CD4-positive, alpha-beta T cell treated with Interleukin-2 at 100 ng/mL for 4 hours (primary cell): Measurements from ENCODE around the gene IL9.

Experiments
- DNase-seq: peaks from one replicate; pipeline ENCODE4 v3.0.0-alpha.2; 2020; ENCODE audit warnings: low spot score

IL9 gene

DNA sequence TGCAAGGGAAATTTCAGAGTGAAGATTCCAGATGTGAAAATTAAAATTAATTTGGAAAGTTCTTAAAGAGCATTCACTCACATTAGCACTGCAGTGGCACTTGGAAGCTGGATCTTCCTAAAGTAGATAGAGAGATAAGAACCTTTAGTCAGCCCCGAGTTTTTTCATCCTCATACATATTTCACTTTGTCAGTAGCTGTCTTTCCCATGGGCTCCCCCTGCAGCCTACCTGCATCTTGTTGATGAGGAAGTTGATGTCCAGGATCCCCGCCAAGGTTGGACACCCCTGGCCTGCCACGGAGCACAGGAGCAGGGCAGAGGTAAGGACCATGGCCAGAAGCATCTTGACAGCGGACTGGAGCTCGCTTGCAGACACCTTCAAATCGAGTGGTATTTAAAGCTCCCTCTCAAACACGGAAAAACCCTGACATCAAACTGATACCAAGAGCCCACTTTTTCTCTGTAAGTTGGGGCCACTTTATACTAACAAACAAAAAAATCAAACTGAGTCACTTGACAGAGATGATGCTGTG, at the start of gene IL9:
TSS of gene IL9 (minus strand) at position 368 of the 533 bp plus-strand sequence. CDS start at position 343, 25 bp downstream.
- no peak for DNase-seq

DNA sequence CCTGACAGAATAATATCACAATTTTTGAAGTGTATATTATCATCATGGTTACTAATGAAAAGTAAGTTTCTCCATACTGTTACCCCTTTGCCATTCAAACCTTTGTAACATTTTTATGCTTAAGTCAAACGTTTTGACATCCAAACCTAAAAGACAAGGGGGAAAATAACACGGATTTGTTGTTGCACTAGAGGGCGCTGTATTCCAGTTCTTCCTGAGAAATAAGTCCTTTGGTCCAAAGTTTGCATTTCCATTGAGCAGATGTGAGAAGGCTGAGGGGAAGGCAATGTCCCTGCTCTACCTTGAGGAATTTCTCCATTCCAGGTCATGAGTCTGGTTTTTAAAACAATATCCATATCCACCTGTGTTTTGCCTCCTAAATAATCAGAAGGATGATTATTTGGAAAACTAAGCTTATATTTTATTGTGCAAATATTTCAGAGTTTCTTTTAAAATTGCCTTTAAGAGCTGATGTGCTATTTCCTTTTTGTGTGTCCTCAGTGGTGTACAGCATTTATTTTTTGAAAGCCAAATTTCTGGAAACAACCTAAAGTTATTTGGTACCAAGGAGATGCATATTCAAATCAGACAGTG, 49.4 kb upstream of the IL9 start:
- DNase-seq = peak; percentile 53

DNA sequence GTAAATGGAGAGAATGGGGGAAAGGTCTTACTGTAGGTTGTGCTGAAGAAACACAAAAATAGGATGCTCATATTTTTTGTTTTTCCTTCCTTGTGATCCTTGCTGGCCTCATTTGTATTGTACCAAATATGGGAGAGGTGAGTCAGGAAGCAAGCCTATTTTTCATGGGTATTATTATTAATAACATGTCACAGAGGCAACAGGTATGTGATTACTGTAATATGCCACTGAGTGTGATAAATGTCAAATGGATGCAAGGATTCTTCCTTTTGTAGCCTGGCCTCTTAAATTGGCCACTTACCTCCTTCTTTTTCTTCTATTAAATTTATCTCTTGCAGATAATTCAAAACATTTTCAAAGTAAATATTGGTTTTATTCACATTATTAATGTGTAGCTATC, 48.9 kb upstream of the IL9 start:
- DNase-seq = no peak

DNA sequence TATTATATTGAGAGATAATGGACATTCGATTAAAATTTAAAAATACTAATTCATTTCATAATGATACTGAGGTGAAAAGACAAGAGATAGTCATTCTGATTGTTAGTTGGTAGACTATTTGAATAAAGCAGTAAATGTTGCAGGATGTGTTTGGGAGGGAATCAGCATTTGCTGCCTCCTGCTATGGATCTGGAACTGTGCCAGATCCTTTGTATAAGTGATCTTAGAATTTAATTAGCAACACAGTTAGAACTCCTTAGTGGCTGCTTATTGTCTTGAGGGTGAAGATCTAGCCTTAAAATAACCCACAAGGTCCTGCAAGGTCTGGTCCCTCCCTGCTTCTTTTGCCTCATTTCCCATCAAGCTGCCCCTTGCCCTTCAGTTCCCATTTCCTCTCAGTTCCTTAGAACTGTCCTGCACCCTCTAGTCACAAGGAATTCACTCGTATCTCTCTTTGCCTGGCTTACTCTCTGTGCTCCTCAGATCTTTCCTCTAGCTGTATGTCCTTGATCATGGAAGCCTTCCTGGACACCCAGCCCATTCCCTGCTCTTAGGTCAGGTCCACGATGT, 46.6 kb upstream of the IL9 start:
- no peak for DNase-seq

DNA sequence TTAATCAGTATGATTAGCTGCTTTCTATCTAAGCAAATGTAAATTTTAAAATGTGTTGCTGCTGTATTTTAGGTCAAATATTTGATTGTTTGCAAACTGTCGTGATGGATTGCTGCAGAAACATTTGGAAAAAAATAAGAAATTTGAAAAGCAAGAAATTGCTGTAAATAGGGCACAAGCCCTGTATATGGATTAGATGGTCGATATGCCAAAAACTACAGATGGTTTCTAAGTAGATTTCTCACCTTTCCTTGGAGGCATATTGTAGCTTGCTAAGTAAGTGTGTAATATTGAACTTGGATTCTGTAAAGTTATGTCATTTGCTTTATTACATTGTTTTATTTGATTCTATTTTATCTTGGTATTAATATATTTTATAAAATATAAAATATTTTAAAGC, 46.1 kb upstream of the IL9 start:
- no peak for DNase-seq

DNA sequence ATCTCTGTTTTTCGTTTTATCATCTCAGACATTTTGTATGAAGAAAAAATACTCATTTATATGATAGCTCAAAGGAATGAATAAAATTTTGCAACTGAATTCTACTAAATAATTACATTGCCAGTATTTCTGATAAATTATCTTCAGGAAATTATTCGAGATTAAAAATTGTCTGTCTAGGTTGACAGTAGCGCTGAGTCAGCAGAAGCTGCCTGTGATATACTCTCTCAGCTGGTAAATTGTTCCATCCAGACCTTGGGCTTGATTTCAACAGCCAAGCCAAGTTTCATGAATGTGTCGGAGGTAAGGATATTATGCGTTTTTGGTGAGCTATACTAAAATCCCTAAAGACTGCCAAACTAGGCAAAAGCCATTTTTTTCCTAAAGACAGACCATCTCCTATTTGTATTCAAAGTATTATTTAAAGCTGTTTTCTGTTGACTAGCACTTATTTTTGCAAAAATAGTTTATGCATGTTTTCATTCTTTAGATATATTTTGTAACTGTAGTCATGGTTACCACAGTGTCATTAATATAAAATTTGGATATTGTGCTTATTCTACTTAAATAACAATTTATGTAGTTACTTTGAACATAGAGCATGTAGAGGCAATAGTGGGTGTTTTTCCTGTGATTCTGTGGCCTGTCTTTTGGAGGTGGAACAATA, 41.7 kb upstream of the IL9 start:
- DNase-seq = no peak

DNA sequence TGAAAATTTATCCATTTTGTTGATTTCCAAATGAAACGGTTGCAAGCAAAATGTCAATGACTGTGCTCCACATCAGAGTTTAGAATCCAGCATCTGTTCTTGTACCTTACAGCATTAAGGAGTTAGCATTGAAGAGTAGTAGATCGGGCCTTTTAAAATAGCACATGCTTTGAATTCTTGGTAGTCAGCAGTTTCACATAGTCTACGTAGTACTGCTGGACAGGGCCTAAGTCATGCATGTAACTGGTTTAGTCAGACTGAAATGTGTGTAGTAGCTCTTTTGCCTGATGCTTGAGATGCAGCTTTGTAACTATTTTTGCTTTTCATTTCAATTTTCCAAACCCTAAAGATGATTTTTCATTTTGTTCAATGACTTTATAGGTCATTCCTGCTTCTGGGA, 39.3 kb upstream of the IL9 start:
- no peak for DNase-seq

DNA sequence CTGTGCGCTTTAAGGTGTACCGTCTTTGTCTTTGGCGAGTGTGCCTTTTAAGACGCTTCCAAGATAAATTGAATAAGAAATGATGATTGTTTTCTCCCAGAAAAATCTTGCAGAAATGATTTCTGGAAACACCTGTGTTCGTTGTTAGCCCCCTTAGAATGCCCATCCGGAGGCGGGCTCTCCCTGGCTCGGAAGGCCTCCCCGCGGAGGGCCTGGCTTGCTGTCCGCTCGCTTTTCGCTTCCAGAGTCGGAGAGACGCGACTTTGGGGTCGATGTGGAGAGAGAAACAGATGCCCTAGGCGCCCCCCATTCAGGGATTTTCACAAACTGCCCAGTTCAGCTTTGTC, 35.3 kb upstream of the IL9 start:
- no peak for DNase-seq

DNA sequence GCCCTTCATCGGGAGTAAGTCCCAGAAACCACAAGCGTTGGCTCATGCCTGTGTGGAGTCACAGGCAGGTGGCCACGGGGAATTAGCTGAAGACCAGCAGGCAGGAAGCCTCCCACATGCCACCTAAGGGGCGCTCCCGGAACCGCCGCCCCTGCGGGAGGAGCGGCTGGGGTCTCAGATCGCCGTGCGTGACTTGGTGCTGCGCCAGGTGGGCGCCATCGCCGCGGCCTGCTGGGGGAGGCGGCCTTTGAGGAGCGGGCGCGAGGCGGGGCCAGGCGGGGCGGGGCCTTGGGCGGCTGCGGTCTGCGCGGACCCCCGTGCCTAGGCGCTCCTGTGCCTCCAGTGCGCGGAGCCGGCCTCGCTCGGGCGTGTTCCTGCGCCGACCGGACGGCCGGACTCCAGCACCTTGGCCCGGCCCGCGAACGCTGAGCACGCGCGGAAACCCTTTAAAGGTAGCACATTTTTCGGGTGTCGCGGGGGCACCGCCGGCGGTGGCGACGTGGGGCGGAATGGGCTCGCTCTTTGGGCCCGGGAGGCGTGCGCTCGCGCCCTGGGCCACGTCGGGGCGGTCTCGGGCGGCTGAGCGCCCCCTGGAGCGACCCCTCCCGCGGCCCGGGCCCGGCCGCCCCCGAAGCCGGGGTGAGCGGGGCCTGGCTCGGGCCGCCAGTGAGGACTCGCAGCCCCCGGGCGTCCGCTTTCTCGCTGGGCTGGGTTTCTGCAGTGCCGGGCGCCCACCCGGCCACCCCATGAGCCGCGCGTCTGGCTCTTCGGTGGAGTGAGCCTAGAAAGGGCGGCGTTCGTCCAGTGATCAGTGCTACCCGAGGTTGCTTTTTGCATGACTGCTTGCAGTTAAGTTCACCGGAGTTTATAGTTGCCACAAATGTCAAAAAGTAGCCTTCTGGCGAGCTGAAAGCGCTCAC, 34.6 kb upstream of the IL9 start:
- no peak for DNase-seq

DNA sequence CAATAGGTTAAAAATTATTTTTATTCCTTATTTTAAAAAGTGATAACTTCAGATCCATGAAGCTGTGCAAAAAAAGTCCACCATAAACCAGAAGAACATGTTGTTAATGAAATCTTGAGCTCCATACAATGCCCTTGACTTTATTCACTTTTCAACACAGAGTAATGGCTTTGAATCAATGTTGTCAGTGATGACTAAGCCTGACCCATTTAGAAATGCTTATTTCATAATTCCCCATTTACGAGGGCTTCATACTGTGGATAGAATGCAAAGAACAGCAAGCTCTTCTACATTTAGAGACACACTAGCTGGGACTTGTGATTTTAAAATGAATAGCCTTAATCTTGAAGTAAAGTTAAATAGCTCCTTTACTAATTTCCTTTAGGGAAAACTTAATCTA, 25.7 kb upstream of the IL9 start:
- no peak for DNase-seq

DNA sequence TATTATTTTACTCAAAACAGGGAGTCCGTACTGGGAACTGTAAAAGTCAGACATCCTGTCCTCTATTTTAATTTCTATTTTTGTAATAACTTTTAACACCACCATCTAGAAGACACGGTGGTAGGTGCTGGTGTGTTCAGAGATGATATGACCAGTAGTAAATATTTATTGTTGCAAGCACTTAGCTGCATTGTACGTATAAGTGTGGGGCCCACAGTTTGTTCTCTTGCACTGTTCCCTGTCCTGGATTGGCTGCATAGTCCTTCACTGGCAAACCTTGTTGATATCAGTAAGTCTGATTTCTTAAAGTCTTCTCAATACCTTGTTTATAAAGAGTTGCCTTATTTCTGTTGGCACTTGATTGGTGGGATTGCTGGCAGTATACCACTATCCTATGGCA, 24.6 kb upstream of the IL9 start:
- no peak for DNase-seq

DNA sequence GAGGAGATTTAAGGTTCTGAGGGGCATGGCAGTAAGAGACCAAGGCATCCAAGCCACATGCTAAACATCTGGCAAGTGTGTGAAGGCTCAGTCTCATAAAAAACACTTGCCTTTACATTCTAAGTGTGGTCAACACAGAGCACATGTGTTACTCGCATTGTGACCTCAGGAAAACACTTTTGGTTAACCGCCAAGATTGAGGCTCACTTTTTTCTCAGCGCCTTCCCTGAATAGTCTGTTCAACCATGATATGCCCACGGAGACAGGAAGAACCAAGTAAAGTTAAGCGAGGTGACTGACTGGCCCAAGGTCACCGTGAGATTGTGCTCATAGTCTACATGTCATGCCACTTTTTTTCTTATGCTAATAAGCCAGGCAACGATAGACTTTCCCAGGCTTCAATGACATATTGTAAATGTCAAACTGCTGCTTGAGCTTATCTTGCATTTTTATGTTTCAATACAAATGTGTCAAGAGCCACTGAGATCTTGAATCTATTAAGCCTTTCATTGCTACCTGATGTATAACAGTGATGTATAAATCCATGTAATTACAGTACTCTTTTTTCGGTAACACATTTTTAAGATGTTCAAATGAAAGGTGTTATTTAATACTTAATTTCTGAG, 21.1 kb upstream of the IL9 start:
- no peak for DNase-seq

DNA sequence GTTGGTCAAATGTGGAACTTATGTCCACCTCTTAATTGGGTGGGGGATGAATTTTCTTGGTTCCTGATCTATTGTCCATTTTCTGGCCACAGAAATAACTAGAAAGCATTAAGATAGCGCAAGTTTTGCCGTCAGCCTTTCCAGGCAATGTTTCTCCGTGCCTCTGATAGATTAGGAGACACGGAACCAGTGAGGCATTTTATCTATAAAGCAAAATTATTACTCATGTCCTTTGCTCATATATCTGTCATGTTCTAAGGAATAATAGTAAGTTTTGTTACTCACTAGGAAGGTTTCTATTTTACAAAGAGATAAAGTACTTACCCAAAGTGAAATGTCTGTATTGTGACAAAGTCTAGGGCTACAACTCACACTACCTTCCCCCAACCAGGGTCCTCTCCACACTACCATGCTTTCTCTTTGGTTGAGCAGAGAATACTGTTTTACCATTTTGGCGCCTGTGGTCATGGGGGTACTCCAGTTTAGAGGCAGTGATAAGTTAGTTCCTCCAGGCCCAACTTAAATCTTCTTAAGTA, 19.9 kb upstream of the IL9 start:
- no peak for DNase-seq

DNA sequence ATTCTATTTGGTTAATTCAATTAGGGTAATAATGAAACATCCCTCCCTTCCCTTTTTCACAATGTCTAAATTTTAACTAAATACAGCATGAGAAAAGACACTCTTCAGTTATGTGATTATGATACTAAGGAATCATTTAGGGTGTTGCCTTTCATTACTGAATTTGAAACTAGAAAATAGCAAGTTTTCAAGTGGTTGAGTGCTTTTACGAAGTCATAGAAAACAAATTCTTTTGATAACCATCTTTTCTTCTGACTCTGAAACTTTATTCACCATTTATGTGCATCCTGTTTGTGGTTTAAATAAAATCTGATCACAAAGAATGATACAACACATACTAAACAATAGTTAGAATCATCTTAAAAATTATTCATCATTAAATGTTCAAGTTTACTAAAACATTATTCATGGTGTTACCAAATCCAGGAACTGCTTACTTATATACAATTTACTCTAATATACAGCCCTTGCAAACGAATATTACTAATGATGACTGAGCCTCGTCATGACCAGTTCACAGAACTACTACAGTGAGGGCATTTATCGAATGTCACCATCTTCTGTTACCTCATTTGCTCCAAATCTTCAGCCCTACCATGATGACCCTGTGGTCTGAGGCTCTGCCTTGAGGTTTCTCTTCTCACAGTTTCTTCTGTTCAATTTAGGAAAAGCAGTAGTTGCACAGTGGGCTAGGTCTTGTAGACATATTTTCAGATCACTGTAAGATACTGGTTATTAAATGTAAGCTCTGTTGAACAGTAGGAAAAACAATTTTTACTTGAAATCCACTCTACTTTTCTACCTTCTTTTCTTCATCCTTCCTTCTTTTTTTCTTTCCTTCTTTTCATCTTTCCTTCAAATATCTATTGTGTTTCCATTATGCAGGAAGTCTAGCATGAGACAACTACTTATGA, 18.3 kb upstream of the IL9 start:
- DNase-seq = no peak

DNA sequence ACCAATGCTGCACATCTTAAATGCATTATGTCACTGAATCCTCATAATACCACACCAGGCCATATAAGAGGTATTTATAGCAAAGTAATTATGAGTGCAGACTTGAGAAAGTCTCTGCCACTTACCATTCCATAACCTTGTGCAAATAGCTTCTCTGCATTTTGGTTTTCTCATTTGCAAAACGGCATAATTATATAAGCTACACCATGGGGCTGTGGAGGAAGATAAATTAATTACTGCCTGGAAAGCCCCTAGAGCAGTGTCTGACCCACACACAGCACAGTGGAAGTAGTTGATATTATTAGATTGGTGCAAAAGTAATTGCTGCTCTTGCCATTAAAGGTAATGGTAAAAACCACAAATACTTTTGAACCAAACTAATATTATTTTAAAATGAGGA, 9.5 kb upstream of the IL9 start:
- no peak for DNase-seq

DNA sequence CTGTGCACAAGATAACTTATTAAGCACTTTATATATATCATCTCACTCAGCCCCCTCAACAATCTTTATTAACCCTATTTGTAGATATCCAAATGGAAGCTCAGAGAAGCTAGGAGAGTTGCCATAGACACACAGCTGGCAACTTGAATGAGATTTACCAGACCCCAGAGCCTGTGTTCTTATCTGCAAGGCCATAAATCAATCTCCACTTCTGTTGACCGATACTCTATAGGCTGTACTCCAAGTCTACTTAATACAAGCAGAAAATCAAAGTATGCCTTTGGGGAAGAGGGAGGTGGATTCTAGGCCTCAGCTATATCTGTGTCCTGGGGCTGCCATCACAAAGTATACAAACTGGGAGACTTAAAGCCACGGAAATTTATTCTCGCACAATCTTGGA, 6.0 kb upstream of the IL9 start:
- DNase-seq = no peak

DNA sequence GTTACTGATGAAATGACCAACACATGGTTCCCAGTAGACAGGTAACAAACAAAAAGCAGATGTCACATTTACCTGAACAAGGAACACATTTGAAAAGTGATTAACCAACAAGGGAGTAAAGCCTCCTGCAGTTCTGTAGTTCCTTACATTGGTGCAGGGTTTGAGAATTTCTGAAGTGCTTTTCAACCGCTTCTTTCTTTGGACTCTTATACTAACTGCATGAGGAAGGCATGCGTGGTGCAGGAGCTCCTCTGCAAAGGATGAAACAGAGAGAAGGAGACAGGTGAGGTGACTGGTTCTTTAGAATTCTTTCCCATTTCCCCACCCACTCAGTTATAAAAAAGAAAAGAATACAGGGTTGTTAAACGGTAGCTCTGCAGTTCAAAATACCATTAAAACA, 4.6 kb upstream of the IL9 start:
- DNase-seq = no peak

DNA sequence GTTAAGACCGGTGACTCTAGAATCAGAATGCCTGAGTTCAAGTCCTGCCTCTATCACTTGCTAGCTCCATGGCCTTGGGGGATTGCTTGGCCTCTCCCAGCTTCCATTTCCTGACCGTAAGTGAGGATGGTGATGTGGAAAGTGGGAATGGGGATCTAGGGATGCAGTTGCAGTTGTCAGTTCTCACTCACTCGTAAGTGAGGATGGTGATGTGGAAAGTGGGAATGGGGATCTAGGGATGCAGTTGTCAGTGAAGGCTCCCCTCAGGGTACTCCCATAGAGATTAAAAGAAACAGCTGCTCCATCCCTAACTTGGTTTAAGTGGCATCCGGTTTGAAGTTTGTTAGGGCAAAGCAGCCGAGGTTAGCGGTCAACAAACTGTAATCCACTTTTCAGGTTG, 3.0 kb upstream of the IL9 start:
- DNase-seq = no peak

DNA sequence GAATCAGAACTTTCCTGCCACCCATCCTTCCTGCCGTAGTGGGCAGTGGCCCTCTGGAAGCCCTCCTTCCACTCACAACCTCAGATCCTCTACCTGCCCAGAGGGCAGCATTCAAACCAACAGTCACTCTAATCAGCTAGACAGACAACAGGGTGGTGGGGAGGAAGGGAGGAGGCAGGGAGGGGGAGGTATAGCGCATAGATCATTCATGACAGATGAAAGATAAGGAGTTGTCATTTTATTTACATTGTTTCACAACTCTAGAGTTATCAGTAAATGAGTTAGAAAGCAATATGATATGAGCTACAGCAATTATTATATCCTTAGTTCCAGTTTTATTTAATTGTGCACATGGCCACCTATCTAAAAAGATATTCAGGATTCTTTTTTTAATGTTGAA, 852 bp downstream of the IL9 start:
- no peak for DNase-seq

DNA sequence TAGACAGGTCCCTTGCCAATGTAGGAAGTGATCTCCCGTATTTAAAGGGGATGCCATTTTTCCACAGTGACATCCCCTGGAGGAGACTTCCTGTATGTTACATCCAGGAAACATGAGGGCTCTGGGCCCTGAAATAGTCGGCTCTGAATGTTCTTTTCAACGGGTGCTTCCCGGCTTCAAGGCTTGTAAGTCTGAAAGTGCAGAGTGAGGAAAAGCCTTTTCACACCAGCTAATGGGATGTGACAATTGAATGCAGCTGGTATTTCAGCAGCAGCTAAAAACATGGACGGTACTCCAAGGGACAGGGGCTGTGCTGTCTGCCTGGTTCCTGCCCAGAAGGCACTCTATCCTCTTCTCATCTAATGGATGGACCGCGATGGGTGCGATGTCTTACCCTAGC, 1.4 kb downstream of the IL9 start:
- DNase-seq = no peak

DNA sequence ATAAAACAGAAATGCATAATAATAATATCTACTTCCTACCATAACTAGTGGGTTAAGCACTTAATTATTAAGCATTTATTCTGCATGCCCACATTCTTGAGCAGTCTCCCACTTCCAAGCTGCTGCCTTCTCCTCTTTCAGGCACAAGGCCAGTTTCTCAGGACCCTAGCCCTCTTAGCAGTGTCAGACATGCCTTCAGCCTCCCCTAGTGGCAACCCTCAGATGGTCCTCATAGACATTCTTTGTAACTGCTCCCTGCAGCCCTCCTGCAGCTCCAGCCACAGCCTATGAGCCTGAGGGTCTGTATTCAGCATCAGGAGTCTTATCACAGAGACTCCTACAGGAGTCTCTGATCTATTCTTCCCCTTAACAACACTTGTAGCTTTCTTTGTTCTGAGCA, 3.9 kb downstream of the IL9 start:
- no peak for DNase-seq
